Keratinocyte (primary cell): Measurements from ENCODE around the gene TMEM119. TPM values are rescaled to one million over a fixed set of nuclear protein-coding genes. Genes with fewer than 3 reads are reported as not detected.

ENCODE experiments used
- DNase-seq: peaks from one replicate; pipeline ENCODE4 v3.0.0-alpha.2; 2011; ENCODE audit warnings: low read depth, missing footprints, low spot score
- FAIRE-seq: peaks from 2 replicates; lab custom pipeline; 2011; peaks lifted over from hg19 to GRCh38; lab: Jason Lieb, UNC
- H2AFZ ChIP-seq: 2 replicates; pipeline ENCODE4 v1.6.0; 2012; ENCODE audit warnings: low read length, control low read depth, inconsistent platforms; ENCODE audit not compliant: control insufficient read depth
- H3K27ac ChIP-seq: 2 replicates; pipeline ENCODE4 v1.5.1; 2011; ENCODE audit warnings: low read length; ENCODE audit not compliant: control insufficient read depth, insufficient read depth
- H3K27me3 ChIP-seq: 3 replicates; pipeline ENCODE4 v1.6.0; 2011; ENCODE audit warnings: low read length; ENCODE audit not compliant: control insufficient read depth, insufficient read depth; ENCODE audit errors: extremely low read depth
- H3K36me3 ChIP-seq, 2 experiments: 2 replicates in 1 of 2; 3 replicates in 1 of 2; pipeline ENCODE4 v1.5.1; 2011; ENCODE audit warnings: low read length in 2 of 2, mild to moderate bottlenecking in 1 of 2; ENCODE audit not compliant: control insufficient read depth in 2 of 2, insufficient read depth in 2 of 2; ENCODE audit errors: extremely low read depth in 1 of 2
- H3K4me1 ChIP-seq: 3 replicates; pipeline ENCODE4 v1.5.1; 2011; ENCODE audit warnings: low read length; ENCODE audit not compliant: control insufficient read depth, insufficient read depth; ENCODE audit errors: extremely low read depth
- H3K4me2 ChIP-seq: 3 replicates; pipeline ENCODE4 v1.6.0; 2011; ENCODE audit warnings: low read depth, low read length; ENCODE audit not compliant: control insufficient read depth, insufficient read depth; ENCODE audit errors: extremely low read depth
- H3K4me3 ChIP-seq, 3 experiments: fragments of 200-600 bp in 1 of 3; sonication (generic) in 1 of 3; 2 replicates in 2 of 3; 3 replicates in 1 of 3; pipeline ENCODE4 v1.5.1; 2011 to 2016; ENCODE audit warnings: low read length in 3 of 3, mild to moderate bottlenecking in 3 of 3, control low read depth in 2 of 3, inconsistent platforms in 1 of 3, low read depth in 1 of 3, mixed read lengths in 1 of 3, mixed run types in 1 of 3, moderate library complexity in 1 of 3; ENCODE audit not compliant: control insufficient read depth in 2 of 3, insufficient read depth in 2 of 3; ENCODE audit errors: extremely low read depth in 1 of 3
- H3K79me2 ChIP-seq: 2 replicates; pipeline ENCODE4 v1.6.0; 2012; ENCODE audit warnings: low read length; ENCODE audit not compliant: control insufficient read depth, insufficient read depth
- H3K9ac ChIP-seq: 3 replicates; pipeline ENCODE4 v1.6.0; 2011; ENCODE audit warnings: low read length; ENCODE audit not compliant: control insufficient read depth, insufficient read depth; ENCODE audit errors: extremely low read depth
- H3K9me1 ChIP-seq: 3 replicates; pipeline ENCODE4 v1.6.0; 2011; ENCODE audit warnings: low read length; ENCODE audit not compliant: control insufficient read depth, insufficient read depth; ENCODE audit errors: extremely low read depth
- H3K9me3 ChIP-seq: 2 replicates; pipeline ENCODE4 v1.5.1; 2012; ENCODE audit warnings: low read depth, low read length; ENCODE audit not compliant: control insufficient read depth
- H4K20me1 ChIP-seq: 3 replicates; pipeline ENCODE4 v1.6.0; 2011; ENCODE audit warnings: low read length; ENCODE audit not compliant: control insufficient read depth, insufficient read depth; ENCODE audit errors: extremely low read depth
- CTCF ChIP-seq, 3 experiments: IDR thresholded peaks in 1 of 3; conservative IDR thresholded peaks in 1 of 3; optimal IDR thresholded peaks in 1 of 3; 2 replicates in 2 of 3; 3 replicates in 1 of 3; pipeline versions ENCODE3 to v1.5.1; 2011; ENCODE audit warnings: low read length in 3 of 3, mild to moderate bottlenecking in 3 of 3, moderate library complexity in 2 of 3, control low read depth in 1 of 3, inconsistent platforms in 1 of 3; ENCODE audit not compliant: insufficient read depth in 2 of 3; ENCODE audit errors: extremely low read depth in 1 of 3
- EZH2 ChIP-seq: IDR thresholded peaks from one replicate; pipeline ENCODE4 v1.6.1; 2012; ENCODE audit warnings: inconsistent platforms, mild to moderate bottlenecking, low read length, moderate library complexity
- dilution Hi-C: fragments of 300-500 bp; cut with MboI; formaldehyde crosslinking; loops from one replicate; pipeline ENCODE4 v1.7.0; 2020; ENCODE audit warnings: low sequenced_read_pairs; ENCODE audit not compliant: extremely low pct_ligation_motif_present
- polyA plus RNA-seq, 5 experiments: library from polyadenylated mRNA; depleted of rRNA in 3 of 5; stranded (reverse) in 3 of 5; stranded (forward) in 1 of 5; unstranded in 1 of 5; fragments of >200 nt; gene quantifications; 1 replicate in 1 of 5; 2 replicates in 3 of 5; 3 replicates in 1 of 5; pipeline versions ENCODE4 v1.2.1 to v1.2.3, GENCODE V29; 2011 to 2012; ENCODE audit warnings: missing spikeins in 2 of 5, low read depth in 1 of 5, low replicate concordance in 1 of 5

The TMEM119 gene
- polyA plus RNA-seq, 1 donor (not counting 4 experiments of a cell fraction or from before 2014, with no cell fraction given): not detected

- Histone ChIP-seq H3K27ac (no peak overlapping the region), H3K27me3 (no peaks in the 10 kb centered on the region), H3K4me2 (no peak overlapping the region), H3K79me2 (peaks cover 49% of the 10 kb centered on the region), H3K9me1 (no peaks in the 10 kb centered on the region), H3K36me3 (peaks cover 13% of the 10 kb centered on the region in 2 experiments), H4K20me1 (peaks cover 6% of the 10 kb centered on the region), H3K9ac (no peak overlapping the region), H3K9me3 (no peaks in the 10 kb centered on the region), H3K4me3 (no peak overlapping the region), H3K4me1 (no peaks in the 10 kb centered on the region), H2AFZ (no peak overlapping the region)
- no peak for TF ChIP-seq CTCF (optimal IDR thresholded peaks at IDR 0.05 in 1 of 3, IDR thresholded peaks at IDR 0.05 in 1 of 3, conservative IDR thresholded peaks at IDR 0.05 in 1 of 3; ENCODE audit: extremely low read depth in 1 of 3, insufficient read depth in 2 of 3, low read length in 3 of 3)
- TF ChIP-seq EZH2: no peak
- dilution Hi-C loops: no loop called here
- FAIRE-seq (no peak), DNase-seq (no peak)
Observed at GRCh38 chr12:108543652-108544051, 54.2 kb downstream of the TMEM119 start.

DNA sequence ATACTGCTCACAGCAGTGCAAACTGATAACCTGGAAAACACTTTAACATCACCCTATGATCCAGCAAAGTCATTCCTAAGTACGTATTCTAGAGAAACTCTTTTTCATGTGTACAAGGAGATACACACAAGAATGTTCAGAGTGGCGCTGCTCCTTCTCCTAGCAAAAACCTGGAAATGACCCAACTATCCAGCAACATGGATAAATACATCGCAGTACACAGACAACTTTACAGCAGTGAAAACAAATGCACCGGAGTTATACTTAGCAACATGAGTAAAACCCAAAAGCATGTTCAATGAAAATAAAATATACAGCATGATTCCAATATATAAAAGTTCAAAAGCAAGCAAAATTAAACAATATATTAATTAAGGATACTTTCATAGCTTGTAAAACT is 55.6 kb downstream of the TMEM119 start:
- H3K9ac ChIP-seq: no peak overlapping the region
- no peak for DNase-seq
- no peaks in the 10 kb centered on the region for H3K9me1 ChIP-seq
- no peak for FAIRE-seq
- TF ChIP-seq CTCF (optimal IDR thresholded peaks at IDR 0.05 in 1 of 3, IDR thresholded peaks at IDR 0.05 in 1 of 3, conservative IDR thresholded peaks at IDR 0.05 in 1 of 3; ENCODE audit: extremely low read depth in 1 of 3, insufficient read depth in 2 of 3, low read length in 3 of 3): no peak
- TF ChIP-seq EZH2: no peak
- H3K9me3 ChIP-seq: no peaks in the 10 kb centered on the region
- H3K36me3 ChIP-seq: peaks cover 14 to 19% of the 10 kb centered on the region in 2 experiments
- dilution Hi-C loops: no loop called here
- peaks cover 6% of the 10 kb centered on the region for H4K20me1 ChIP-seq
- H3K79me2 ChIP-seq: peaks cover 52% of the 10 kb centered on the region
- no peak overlapping the region for H3K4me2 ChIP-seq
- H3K27ac ChIP-seq: no peak overlapping the region
- H3K4me1 ChIP-seq: no peaks in the 10 kb centered on the region
- H3K27me3 ChIP-seq: no peaks in the 10 kb centered on the region
- no peak overlapping the region for H2AFZ ChIP-seq
- no peak overlapping the region for H3K4me3 ChIP-seq

Other genes starting within 250 kb of the TMEM119 start
- 0.31 to 0.70 TPM (median 0.47 TPM) in 3 replicates for gene FICD, start 82.8 kb downstream of the TMEM119 start, polyA plus RNA-seq
- 14.1 to 19.0 TPM (median 18.4 TPM) in 3 replicates for gene SART3, start 36.9 kb downstream of the TMEM119 start, polyA plus RNA-seq
- gene ISCU, start 35.5 kb downstream of the TMEM119 start, polyA plus RNA-seq: 70.1 to 106 TPM (median 82.4 TPM) in 3 replicates
- gene SELPLG, start 35.8 kb upstream of the TMEM119 start, polyA plus RNA-seq: 0.80 to 2.2 TPM (median 0.92 TPM) in 3 replicates
- 230 to 283 TPM (median 268 TPM) in 3 replicates for gene CORO1C, start 133.4 kb upstream of the TMEM119 start, polyA plus RNA-seq